ENCODE measurements around the gene TOR1B. TPM values are rescaled to one million over a fixed set of nuclear protein-coding genes. Genes with fewer than 3 reads are reported as not detected.
A peak's percentile ranks its signal among the peaks of the same experiment; 100 is the strongest.
"Not testable (repeated sequence)": the region's sequence is repeated elsewhere in the genome, so short reads cannot be mapped to it uniquely, and the experiment has no call there.

TOR1B gene
- total RNA-seq, 1 experiment from 2014 or later = 18.2 TPM

- H3K36me3 ChIP-seq (replicated peaks; ENCODE audit: control insufficient read depth, insufficient read depth, low read length); DNase-seq; H3K27me3 ChIP-seq (ENCODE audit: control insufficient read depth, insufficient read depth, low read length); H3K4me3 ChIP-seq (ENCODE audit: insufficient read depth, low read depth, low read length): not testable (repeated sequence)
Measured at GRCh38 chr9:129784970-129785369, 18.0 kb upstream of the TOR1B start.

DNA sequence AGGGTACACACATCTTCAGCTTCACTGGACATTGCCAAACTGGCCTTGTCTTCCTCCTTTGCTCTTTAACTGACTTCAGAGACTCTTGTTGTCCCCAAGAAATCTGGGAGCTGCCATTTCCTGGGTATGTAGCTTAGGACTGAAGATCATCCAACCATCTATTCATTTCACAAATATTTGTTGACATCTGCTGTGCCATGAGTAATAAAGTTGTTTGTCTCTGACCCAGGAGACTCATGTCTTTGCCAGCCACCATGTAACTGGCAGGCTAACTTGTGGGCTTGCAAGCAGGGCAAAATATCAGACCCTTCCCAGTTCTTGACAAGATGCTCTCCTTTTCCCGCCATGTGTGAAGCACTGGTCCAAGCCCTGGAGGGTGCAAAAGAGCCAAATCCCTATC lies 17.1 kb upstream of the TOR1B start:
- H3K36me3 ChIP-seq (replicated peaks; ENCODE audit: control insufficient read depth, insufficient read depth, low read length) = no peaks in the 10 kb centered on the region
- no peaks in the 10 kb centered on the region; the same call in 1 of the 2 replicates for H3K27me3 ChIP-seq (ENCODE audit: control insufficient read depth, insufficient read depth, low read length)
- no peak overlapping the region for H3K4me3 ChIP-seq (ENCODE audit: insufficient read depth, low read depth, low read length)
- no peak for DNase-seq

DNA sequence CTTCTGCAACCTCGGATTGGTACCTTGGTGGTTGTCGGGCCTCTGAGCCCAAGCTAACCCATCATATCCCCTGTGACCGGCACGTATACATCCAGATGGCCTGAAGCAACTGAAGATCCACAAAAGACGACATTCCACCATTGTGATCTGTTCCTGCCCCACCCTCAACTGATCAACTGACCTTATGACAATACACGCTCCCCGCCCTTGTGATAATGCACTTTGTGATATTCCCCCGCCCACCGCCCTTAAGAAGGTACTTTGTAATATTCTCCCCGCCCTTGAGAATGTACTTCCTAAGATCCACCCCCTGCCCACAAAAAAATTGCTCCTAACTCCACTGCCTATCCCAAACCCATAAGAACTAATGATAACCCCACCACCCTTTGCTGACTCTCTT lies 16.5 kb upstream of the TOR1B start:
- H3K4me3 ChIP-seq (ENCODE audit: insufficient read depth, low read depth, low read length) = no peak overlapping the region
- H3K27me3 ChIP-seq (ENCODE audit: control insufficient read depth, insufficient read depth, low read length) = no peaks in the 10 kb centered on the region; the same call in 1 of the 2 replicates
- no peak for DNase-seq
- no peaks in the 10 kb centered on the region for H3K36me3 ChIP-seq (replicated peaks; ENCODE audit: control insufficient read depth, insufficient read depth, low read length)

GRCh38 chr9:129794549-129794948 lies 8.4 kb upstream of the TOR1B start:
- Histone ChIP-seq H3K27me3 (ENCODE audit: control insufficient read depth, insufficient read depth, low read length) (no peaks in the 10 kb centered on the region), H3K4me3 (ENCODE audit: insufficient read depth, low read depth, low read length) (no peak overlapping the region), H3K36me3 (replicated peaks; ENCODE audit: control insufficient read depth, insufficient read depth, low read length) (no peaks in the 10 kb centered on the region)
- no peak for DNase-seq

GRCh38 chr9:129796029-129796428 lies 7.0 kb upstream of the TOR1B start:
- not testable (repeated sequence) for H3K36me3 ChIP-seq (replicated peaks; ENCODE audit: control insufficient read depth, insufficient read depth, low read length); DNase-seq; H3K27me3 ChIP-seq (ENCODE audit: control insufficient read depth, insufficient read depth, low read length); H3K4me3 ChIP-seq (ENCODE audit: insufficient read depth, low read depth, low read length)

DNA sequence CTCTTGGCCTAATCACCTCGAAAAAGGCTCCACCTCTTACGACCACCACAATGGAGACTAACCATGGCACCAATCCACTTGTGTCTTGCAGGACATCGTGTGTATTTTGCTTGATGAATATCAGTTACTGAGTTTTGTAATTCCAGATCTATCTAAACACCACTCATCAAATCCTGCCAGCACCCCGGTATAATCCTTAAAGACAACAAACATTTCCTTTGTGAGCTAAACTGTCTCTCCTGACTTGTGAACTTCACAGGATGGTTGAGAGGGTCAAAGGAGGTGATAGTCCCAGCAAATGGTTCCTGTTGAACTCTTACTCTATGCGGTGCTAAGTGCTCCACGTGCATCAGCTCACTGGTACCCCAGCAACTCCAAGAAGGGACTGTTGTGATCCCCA lies 4.0 kb upstream of the TOR1B start:
- Histone ChIP-seq H3K4me3 (ENCODE audit: insufficient read depth, low read depth, low read length) (no peak overlapping the region), H3K27me3 (ENCODE audit: control insufficient read depth, insufficient read depth, low read length) (0 out of 2 replicates have a peak, but pooled peaks cover 2% of the 10 kb centered on the region), H3K36me3 (replicated peaks; ENCODE audit: control insufficient read depth, insufficient read depth, low read length) (no peaks in the 10 kb centered on the region)
- DNase-seq = no peak

GRCh38 chr9:129801504-129801903 lies 1.5 kb upstream of the TOR1B start:
- H3K27me3 ChIP-seq (ENCODE audit: control insufficient read depth, insufficient read depth, low read length) = 0 out of 2 replicates have a peak, but pooled peaks cover 2% of the 10 kb centered on the region
- peaks cover 3% of the 10 kb centered on the region; the same call in 1 of the 2 replicates for H3K36me3 ChIP-seq (replicated peaks; ENCODE audit: control insufficient read depth, insufficient read depth, low read length)
- no peak overlapping the region for H3K4me3 ChIP-seq (ENCODE audit: insufficient read depth, low read depth, low read length)
- no peak for DNase-seq

GRCh38 chr9:129803676-129804060 lies 684 bp downstream of the TOR1B start:
- no peak for DNase-seq
- Histone ChIP-seq H3K36me3 (replicated peaks; ENCODE audit: control insufficient read depth, insufficient read depth, low read length) (peaks cover 3% of the 10 kb centered on the region; the same call in 1 of the 2 replicates), H3K4me3 (ENCODE audit: insufficient read depth, low read depth, low read length) (peak overlapping the region; percentile 90)

DNA sequence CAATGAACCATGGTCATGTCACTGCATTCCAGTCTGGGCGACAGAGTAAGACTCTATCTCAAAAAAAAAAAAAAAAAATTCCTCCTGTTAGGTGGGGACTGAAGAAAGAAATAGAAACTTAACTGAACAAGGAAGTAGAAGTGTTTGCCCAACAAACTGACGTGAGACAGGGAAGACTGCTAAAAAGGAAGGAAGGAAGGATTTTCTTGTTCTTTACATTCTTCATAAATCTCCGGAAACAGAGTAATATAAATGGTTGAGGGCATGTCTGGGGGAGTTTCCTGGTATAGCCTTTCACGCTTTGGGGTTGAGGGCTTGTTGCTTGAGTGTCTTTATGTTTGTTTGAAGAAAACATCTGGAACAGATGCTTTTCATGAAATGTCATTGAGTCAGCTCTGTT lies 3.1 kb downstream of the TOR1B start:
- DNase-seq = no peak
- Histone ChIP-seq H3K36me3 (replicated peaks; ENCODE audit: control insufficient read depth, insufficient read depth, low read length) (peaks cover 4% of the 10 kb centered on the region), H3K27me3 (ENCODE audit: control insufficient read depth, insufficient read depth, low read length) (0 out of 2 replicates have a peak, but pooled peaks cover 2% of the 10 kb centered on the region), H3K4me3 (ENCODE audit: insufficient read depth, low read depth, low read length) (no peak overlapping the region)

More at GRCh38 chr9:129803676-129804060, 684 bp downstream of the TOR1B start:
- 0 out of 2 replicates have a peak, but pooled peaks cover 2% of the 10 kb centered on the region for H3K27me3 ChIP-seq (ENCODE audit: control insufficient read depth, insufficient read depth, low read length)

GRCh38 chr9:129809346-129809745 lies 6.4 kb downstream of the TOR1B start:
- H3K4me3 ChIP-seq (ENCODE audit: insufficient read depth, low read depth, low read length) = no peak overlapping the region
- H3K36me3 ChIP-seq (replicated peaks; ENCODE audit: control insufficient read depth, insufficient read depth, low read length) = peaks cover 7% of the 10 kb centered on the region
- H3K27me3 ChIP-seq (ENCODE audit: control insufficient read depth, insufficient read depth, low read length) = no peaks in the 10 kb centered on the region
- no peak for DNase-seq

GRCh38 chr9:129810116-129810515 lies 7.1 kb downstream of the TOR1B start:
- Histone ChIP-seq H3K36me3 (replicated peaks; ENCODE audit: control insufficient read depth, insufficient read depth, low read length) (peaks cover 7% of the 10 kb centered on the region), H3K27me3 (ENCODE audit: control insufficient read depth, insufficient read depth, low read length) (no peaks in the 10 kb centered on the region), H3K4me3 (ENCODE audit: insufficient read depth, low read depth, low read length) (no peak overlapping the region)
- no peak for DNase-seq

GRCh38 chr9:129810788-129811187 lies 7.8 kb downstream of the TOR1B start:
- DNase-seq = no peak
- no peaks in the 10 kb centered on the region for H3K27me3 ChIP-seq (ENCODE audit: control insufficient read depth, insufficient read depth, low read length)
- no peak overlapping the region for H3K4me3 ChIP-seq (ENCODE audit: insufficient read depth, low read depth, low read length)
- H3K36me3 ChIP-seq (replicated peaks; ENCODE audit: control insufficient read depth, insufficient read depth, low read length) = peaks cover 4% of the 10 kb centered on the region

GRCh38 chr9:129811967-129812363 lies 9.0 kb downstream of the TOR1B start:
- no peaks in the 10 kb centered on the region for H3K27me3 ChIP-seq (ENCODE audit: control insufficient read depth, insufficient read depth, low read length)
- no peak overlapping the region for H3K4me3 ChIP-seq (ENCODE audit: insufficient read depth, low read depth, low read length)
- DNase-seq = no peak
- peaks cover 9% of the 10 kb centered on the region for H3K36me3 ChIP-seq (replicated peaks; ENCODE audit: control insufficient read depth, insufficient read depth, low read length)

DNA sequence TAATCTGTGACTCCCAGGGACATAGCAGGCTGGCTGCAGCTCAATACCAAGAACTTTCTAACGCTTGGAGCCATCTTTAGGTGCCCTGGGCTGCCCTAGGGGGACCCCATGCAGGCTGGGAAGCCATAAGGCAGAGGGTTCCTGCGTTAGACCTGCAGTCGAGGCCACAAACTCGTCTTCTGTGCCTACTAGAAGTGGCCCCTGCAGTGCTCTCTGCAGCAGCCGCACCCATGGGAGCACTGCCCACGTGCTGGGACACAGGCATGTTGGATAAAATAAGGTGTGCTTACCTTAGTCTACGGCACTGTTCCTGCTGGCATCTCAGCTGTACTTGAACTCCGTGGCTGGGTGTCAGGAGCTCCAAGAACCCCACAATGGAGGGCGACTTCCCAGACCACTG lies 9.4 kb downstream of the TOR1B start:
- DNase-seq = no peak
- no peaks in the 10 kb centered on the region for H3K27me3 ChIP-seq (ENCODE audit: control insufficient read depth, insufficient read depth, low read length)
- H3K36me3 ChIP-seq (replicated peaks; ENCODE audit: control insufficient read depth, insufficient read depth, low read length) = peaks cover 12% of the 10 kb centered on the region
- H3K4me3 ChIP-seq (ENCODE audit: insufficient read depth, low read depth, low read length) = no peak overlapping the region

DNA sequence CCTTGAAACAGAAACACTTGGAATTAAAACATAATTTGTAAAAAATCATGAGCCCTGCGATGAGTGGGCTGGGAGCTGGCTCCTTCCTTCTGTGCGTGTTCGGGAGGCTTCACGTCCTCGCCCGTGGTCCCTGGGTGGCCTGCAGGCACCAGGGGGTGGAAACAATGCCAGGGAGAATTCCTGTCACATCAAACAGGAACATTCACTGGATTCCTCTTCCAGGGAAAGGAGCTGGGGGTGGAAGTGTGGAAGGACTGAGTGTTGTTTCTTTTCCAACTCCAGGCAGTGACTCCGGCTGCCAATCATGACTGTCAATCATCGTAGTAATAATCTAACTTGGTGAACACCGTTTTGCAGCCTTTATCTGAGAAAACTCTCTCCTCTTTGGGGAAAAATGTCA lies 10.7 kb downstream of the TOR1B start:
- Histone ChIP-seq H3K4me3 (ENCODE audit: insufficient read depth, low read depth, low read length) (no peak overlapping the region), H3K36me3 (replicated peaks; ENCODE audit: control insufficient read depth, insufficient read depth, low read length) (peaks cover 19% of the 10 kb centered on the region), H3K27me3 (ENCODE audit: control insufficient read depth, insufficient read depth, low read length) (no peaks in the 10 kb centered on the region)
- DNase-seq = no peak

All from H7 (cell line).